GM23338 (cell line): Measurements from ENCODE around the gene TEX26.

Experiments
- CREB1 ChIP-seq: fragments of 250-450 bp; sonication (Bioruptor Pico); IDR thresholded peaks from 2 replicates; pipeline ENCODE4 v1.5.0; 2020; ENCODE audit warnings: low read depth, mild to moderate bottlenecking, moderate library complexity
- CTCF ChIP-seq, 2 experiments: fragments of 200-600 bp in 1 of 2; sonication (generic) in 1 of 2; conservative IDR thresholded peaks; 2 replicates each; pipeline versions ENCODE4 v1.5.1 to v1.6.1; 2016 to 2017; ENCODE audit warnings: antibody characterized with exemption in 2 of 2, low read depth in 2 of 2, mild to moderate bottlenecking in 2 of 2, moderate library complexity in 1 of 2
- EZH2 ChIP-seq: fragments of 200-600 bp; sonication (generic); IDR thresholded peaks from one replicate; pipeline ENCODE4 v1.8.0; 2017; ENCODE audit warnings: antibody characterized with exemption, mild to moderate bottlenecking, low read depth; ENCODE audit not compliant: unreplicated experiment
- EZH2phosphoT487 ChIP-seq: fragments of 200-600 bp; sonication (generic); IDR thresholded peaks from one replicate; pipeline ENCODE4 v1.8.1; 2018; ENCODE audit warnings: antibody characterized with exemption; ENCODE audit not compliant: unreplicated experiment
- JUNB ChIP-seq: IDR thresholded peaks from one replicate; pipeline ENCODE4 v1.6.1; 2016; ENCODE audit warnings: antibody characterized with exemption; ENCODE audit not compliant: unreplicated experiment
- NANOG ChIP-seq: IDR thresholded peaks from 2 replicates; pipeline ENCODE4 v1.6.1; 2016; ENCODE audit warnings: antibody characterized with exemption, borderline replicate concordance
- POLR2AphosphoS5 ChIP-seq: IDR thresholded peaks from 2 replicates; pipeline ENCODE4 v1.6.1; 2016; ENCODE audit warnings: antibody characterized with exemption, low read depth

GRCh38 chr13:31016342-31017325, 84.2 kb downstream of the TEX26 start:
- no peak for TF ChIP-seq POLR2AphosphoS5
- no peak for TF ChIP-seq CTCF (conservative IDR thresholded peaks at IDR 0.05; ENCODE audit: low read depth in 2 of 2)
- TF ChIP-seq NANOG = no peak
- no peak for TF ChIP-seq CREB1 (CRISPR knock-in tag)
- TF ChIP-seq EZH2phosphoT487 = no peak
- no peak for TF ChIP-seq EZH2
- TF ChIP-seq JUNB = no peak
